Activated CD8-positive, alpha-beta memory T cell treated with anti-CD3 and anti-CD28 coated beads, Interleukin-2, amount 10 ng/mL, durations not matched to agents 7 days and 5 days (primary cell): ENCODE results near the gene NASP. TPM values are rescaled to one million over a fixed set of nuclear protein-coding genes. Genes with fewer than 3 reads are reported as not detected.

Experiments used
- ATAC-seq: fragments of 150-1000 bp; cut with Tn5 transposase; one replicate; pipeline ENCODE4 v1.10.0; 2021; ENCODE audit warnings: moderate library complexity
- CTCF ChIA-PET: fragments of 350-600 bp; sonication (Branson Sonifier 250); formaldehyde crosslinking; loops from one replicate; lab custom pipeline; 2021; ENCODE audit warnings: antibody characterized with exemption; lab: Charles Lee
- DNase-seq: peaks from one replicate; pipeline ENCODE4 v3.0.0-alpha.2; 2020
- H3K27ac Mint-ChIP-seq: one replicate; pipeline ENCODE4 v1.8.0; 2021; ENCODE audit warnings: mild to moderate bottlenecking, mixed read lengths
- H3K27me3 Mint-ChIP-seq: one replicate; pipeline ENCODE4 v1.8.0; 2021; ENCODE audit warnings: mixed read lengths
- H3K36me3 Mint-ChIP-seq: one replicate; pipeline ENCODE4 v1.8.0; 2021; ENCODE audit warnings: mild to moderate bottlenecking, mixed read lengths
- H3K4me1 Mint-ChIP-seq: one replicate; pipeline ENCODE4 v1.8.0; 2021; ENCODE audit warnings: mixed read lengths
- H3K4me3 Mint-ChIP-seq: one replicate; pipeline ENCODE4 v1.8.0; 2021; ENCODE audit warnings: mild to moderate bottlenecking, moderate library complexity, mixed read lengths
- H3K9me3 Mint-ChIP-seq: one replicate; pipeline ENCODE4 v1.8.0; 2022; ENCODE audit warnings: low read depth, mixed read lengths
- total RNA-seq, 2 experiments: library from RNA; stranded (reverse); gene quantifications; one replicate each; pipeline ENCODE4 v1.2.3, GENCODE V29; 2021

NASP gene, protein sequence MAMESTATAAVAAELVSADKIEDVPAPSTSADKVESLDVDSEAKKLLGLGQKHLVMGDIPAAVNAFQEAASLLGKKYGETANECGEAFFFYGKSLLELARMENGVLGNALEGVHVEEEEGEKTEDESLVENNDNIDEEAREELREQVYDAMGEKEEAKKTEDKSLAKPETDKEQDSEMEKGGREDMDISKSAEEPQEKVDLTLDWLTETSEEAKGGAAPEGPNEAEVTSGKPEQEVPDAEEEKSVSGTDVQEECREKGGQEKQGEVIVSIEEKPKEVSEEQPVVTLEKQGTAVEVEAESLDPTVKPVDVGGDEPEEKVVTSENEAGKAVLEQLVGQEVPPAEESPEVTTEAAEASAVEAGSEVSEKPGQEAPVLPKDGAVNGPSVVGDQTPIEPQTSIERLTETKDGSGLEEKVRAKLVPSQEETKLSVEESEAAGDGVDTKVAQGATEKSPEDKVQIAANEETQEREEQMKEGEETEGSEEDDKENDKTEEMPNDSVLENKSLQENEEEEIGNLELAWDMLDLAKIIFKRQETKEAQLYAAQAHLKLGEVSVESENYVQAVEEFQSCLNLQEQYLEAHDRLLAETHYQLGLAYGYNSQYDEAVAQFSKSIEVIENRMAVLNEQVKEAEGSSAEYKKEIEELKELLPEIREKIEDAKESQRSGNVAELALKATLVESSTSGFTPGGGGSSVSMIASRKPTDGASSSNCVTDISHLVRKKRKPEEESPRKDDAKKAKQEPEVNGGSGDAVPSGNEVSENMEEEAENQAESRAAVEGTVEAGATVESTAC
- 100 to 1,000 TPM; 233 to 256 TPM for total RNA-seq

DNA sequence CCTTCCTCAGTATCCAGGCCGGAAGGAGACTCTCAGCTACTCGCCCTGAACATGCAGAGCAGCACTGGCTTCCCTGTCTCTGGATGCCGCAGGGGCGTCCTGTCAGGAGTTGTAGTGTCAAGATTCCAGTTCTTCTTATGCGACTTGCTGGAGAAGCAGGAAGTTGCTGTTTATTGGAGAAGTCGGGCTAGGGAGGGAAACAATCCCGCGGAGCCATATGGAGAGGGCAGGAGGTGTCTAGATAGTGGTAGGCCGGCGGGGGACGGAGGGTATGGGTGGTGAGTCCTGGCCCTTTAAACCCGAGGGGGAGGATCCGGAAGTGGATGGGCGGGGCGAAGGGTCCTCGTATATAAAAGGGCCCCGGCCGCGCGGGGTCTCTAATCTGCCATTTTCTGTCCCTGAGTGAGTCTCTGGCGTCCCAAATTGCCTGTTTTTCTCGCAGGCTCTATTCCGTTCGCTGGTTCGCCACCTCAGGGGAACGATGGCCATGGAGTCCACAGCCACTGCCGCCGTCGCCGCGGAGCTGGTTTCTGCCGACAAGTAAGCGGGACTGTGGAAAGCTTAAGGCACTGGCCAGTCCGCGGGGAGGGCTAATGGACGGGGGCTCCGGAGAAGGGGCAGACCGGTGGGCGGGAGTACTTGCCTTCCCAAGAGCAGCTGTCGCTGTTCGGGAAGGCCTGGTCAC lies at the start of gene NASP:
Gene NASP (plus strand): TSS at position 376 of the 685 bp plus-strand sequence. CDS start 106 bp downstream, at position 482.
- Mint-ChIP-seq H3K36me3 (peaks cover 7% of the 10 kb centered on the region), H3K27ac (peak within 1 kb of the TSS; percentile 100), H3K4me1 (peaks cover 29% of the 10 kb centered on the region), H3K9me3 (no peaks in the 10 kb centered on the region), H3K4me3 (peak within 1 kb of the TSS; percentile 87), H3K27me3 (no peaks in the 10 kb centered on the region)
- DNase-seq (peak; percentile 93), ATAC-seq (peak; percentile 63)
- CTCF ChIA-PET = interaction anchor here (1.2 to 8.3 kb wide), 8 partner anchors 14 to 747 kb away, joined by 3 to 48 read pairs (median 7); partner anchors contain the start of genes AKR1A1 and PRDX1

DNA sequence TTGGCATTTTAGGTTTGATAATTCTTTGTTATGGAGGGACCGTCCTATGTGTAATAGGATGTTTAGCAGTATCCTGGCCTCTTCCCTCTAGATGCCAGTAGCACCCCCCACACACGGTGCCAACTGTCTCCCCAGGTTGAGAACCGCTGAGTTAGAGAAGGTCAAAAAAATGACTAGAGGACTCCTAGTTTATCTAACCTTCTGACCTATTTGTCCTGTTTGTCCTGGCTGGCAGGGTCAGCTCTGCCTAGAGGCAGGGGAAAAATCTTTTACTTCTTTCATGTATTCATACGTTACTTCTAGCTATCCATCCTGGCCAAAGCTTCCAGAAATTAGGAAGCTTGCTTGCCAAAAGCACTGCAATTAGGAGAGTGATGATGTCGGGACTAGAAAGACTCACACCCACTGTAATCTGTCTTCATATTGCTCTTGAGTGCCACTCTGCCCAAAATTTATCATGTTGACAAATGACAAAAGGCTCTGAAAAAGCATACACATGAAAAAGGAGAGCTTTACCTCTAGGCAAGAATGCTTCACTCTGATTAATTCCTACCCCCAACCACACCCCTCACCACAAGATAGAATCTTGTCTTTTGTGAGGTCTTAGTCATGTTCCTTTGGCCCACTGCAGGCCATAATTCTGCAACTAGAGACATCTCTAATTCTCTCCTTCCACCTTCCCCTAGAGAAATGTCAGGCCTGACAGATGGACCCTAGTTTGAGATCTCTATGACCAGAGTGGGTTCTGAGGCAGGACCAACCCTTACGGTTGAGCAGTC lies 47.7 kb upstream of the NASP start:
- DNase-seq (no peak), ATAC-seq (peak; percentile 77)
- H3K36me3 Mint-ChIP-seq = no peaks in the 10 kb centered on the region
- no peak overlapping the region for H3K4me3 Mint-ChIP-seq
- H3K27me3 Mint-ChIP-seq = peaks cover 31% of the 10 kb centered on the region
- H3K9me3 Mint-ChIP-seq = no peaks in the 10 kb centered on the region
- no peak overlapping the region for H3K27ac Mint-ChIP-seq
- CTCF ChIA-PET = interaction anchor here (0.9 to 3.4 kb wide), 5 partner anchors 15 to 43 kb away, joined by 3 to 17 read pairs (median 5); partner anchors contain the start of gene AKR1A1
- peaks cover 18% of the 10 kb centered on the region for H3K4me1 Mint-ChIP-seq

DNA sequence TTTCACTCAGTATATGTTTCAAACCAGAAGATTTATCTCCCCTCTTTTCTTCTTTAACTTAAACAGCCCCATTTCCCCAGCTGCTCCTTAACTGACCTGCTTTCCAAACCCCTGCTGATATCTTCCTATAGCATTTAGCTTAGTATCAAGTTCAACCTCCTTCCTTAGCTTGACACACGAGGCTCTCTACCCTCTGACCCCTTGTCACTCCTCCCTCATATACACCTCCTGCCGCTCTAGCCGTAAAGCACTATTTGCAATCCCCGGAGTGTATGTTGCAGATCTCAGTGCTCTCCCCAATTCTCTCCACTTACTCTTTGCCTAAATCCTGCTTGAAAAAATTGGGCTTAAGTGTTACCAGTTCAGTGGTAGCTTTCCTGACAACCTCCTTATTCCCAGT lies 47.0 kb upstream of the NASP start:
- H3K27ac Mint-ChIP-seq = no peak overlapping the region
- H3K36me3 Mint-ChIP-seq = no peaks in the 10 kb centered on the region
- DNase-seq (no peak), ATAC-seq (no peak)
- peaks cover 16% of the 10 kb centered on the region for H3K4me1 Mint-ChIP-seq
- H3K27me3 Mint-ChIP-seq = peaks cover 30% of the 10 kb centered on the region
- no peak overlapping the region for H3K4me3 Mint-ChIP-seq
- no peaks in the 10 kb centered on the region for H3K9me3 Mint-ChIP-seq
- CTCF ChIA-PET = interaction anchor here (0.9 to 3.4 kb wide), 4 partner anchors 14 to 33 kb away, joined by 3 to 17 read pairs (median 8); partner anchors contain the start of gene AKR1A1

DNA sequence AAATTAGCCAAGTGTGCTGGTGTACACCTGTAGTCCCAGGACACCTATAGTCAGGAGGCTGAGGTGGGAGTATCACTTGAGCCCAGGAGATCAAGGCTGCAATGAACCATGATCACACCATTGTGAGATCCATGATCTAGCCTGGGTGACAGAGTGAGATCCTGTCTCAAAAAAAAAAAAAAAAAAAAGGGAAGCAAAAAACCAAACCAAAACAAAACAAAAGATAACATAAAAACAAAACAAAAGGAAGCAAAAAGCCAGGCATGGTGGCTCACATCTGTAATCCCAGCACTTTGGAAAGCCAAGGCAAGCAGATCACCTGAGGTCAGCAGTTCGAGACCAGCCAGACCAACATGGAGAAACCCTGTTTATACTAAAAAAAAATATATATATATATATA lies 42.6 kb upstream of the NASP start:
- DNase-seq (no peak), ATAC-seq (no peak)
- H3K9me3 Mint-ChIP-seq = no peaks in the 10 kb centered on the region
- H3K4me1 Mint-ChIP-seq = peaks cover 41% of the 10 kb centered on the region
- no peak overlapping the region for H3K4me3 Mint-ChIP-seq
- no peak overlapping the region for H3K27ac Mint-ChIP-seq
- CTCF ChIA-PET = interaction anchor here (1.3 to 6.0 kb wide), 2 partner anchors 13 to 29 kb away, joined by 3 to 27 read pairs; no protein-coding TSS in a partner anchor
- no peaks in the 10 kb centered on the region for H3K36me3 Mint-ChIP-seq
- H3K27me3 Mint-ChIP-seq = peaks cover 44% of the 10 kb centered on the region

DNA sequence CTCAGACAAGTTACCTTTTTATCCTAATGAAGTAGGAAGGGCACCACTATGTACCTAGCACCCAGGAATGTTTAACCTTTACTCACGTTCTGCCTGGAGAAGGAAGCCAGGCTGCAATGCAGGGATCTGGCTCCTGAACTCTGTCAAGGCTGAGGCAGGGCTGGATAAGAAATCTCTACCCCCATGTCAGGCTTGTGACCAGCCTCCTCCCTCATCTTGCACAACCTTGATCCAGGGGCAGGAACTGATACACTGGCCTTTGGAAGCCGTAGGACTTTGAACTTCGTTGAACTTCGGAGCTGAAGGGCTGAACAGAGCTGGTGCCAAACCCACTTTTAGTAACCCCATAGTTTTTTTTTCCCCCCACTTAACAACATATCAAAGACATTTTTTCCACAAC lies 41.2 kb upstream of the NASP start:
- CTCF ChIA-PET = interaction anchor here (1.1 to 6.0 kb wide), 3 partner anchors 14 to 27 kb away, joined by 3 to 27 read pairs (median 17); partner anchors contain the start of gene PRDX1
- Mint-ChIP-seq H3K4me1 (peaks cover 29% of the 10 kb centered on the region), H3K9me3 (no peaks in the 10 kb centered on the region), H3K4me3 (no peak overlapping the region), H3K27me3 (peaks cover 41% of the 10 kb centered on the region), H3K27ac (no peak overlapping the region), H3K36me3 (no peaks in the 10 kb centered on the region)
- no peak for DNase-seq
- no peak for ATAC-seq

DNA sequence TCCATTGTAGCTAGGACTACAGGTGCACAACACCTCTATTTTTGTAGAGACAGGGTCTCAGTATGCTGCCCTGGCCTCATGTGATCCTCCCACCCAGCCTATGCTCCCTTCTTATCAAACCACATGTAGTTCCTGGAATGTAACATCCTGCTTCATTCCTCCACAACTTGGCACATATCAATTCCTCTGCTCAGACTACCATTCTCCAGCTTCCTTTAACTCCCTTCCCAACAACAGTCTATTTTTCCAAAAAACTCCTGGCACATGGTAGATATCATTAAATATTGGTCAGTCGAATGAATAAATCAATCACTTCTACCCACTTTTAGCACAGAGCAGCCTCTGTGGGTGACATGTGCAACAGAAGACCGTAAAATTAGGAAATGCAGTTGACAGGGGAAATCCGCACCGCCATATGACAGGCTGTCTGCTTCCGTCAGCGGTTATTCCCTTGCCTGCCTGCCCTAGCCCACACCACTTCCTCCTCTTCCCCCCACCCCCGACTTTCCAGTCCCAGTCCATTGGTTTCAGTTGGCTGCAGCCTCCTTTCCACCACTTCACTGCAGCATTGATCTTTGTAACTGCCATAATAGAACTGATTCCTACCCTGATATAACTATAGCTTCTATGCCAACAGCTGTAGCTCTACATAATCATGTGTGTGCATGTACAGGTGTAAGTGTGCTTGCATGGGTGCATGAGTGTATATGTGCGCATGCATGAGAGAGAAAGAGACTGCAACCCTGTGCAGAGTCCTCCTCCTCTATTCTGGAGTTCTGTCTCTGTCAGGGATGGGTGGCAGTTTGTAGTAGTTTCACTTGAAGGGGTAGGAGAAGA lies 40.0 kb upstream of the NASP start:
- H3K36me3 Mint-ChIP-seq = no peaks in the 10 kb centered on the region
- peaks cover 29% of the 10 kb centered on the region for H3K4me1 Mint-ChIP-seq
- H3K27me3 Mint-ChIP-seq = peaks cover 37% of the 10 kb centered on the region
- CTCF ChIA-PET = interaction anchor here (0.7 to 6.0 kb wide), 7 partner anchors 21 to 531 kb away, joined by 3 to 27 read pairs (median 3); partner anchors contain the start of genes MMACHC, PRDX1 and UROD
- DNase-seq (peak; percentile 83), ATAC-seq (peak; percentile 86)
- peak overlapping the region; percentile 3 for H3K27ac Mint-ChIP-seq
- H3K9me3 Mint-ChIP-seq = no peaks in the 10 kb centered on the region
- peak overlapping the region; percentile 11 for H3K4me3 Mint-ChIP-seq

DNA sequence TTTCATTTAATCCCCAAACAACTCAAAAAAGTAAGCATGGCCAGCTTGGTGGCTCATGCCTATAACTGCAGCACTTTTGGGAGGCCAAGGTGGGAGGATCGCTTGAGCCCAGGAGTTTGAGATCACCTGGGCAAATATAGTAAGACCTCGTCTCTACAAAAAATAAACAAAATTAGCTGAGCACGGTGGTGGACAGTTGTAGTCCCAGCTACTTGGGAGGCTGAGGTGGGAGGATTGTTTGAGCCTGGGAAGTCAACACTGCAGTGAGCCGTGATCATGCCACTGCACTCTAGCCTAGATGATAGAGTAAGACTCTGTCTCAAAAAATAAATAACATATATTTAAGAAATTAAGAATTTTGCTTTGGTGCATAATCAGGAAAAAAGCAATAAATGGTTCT lies 39.3 kb upstream of the NASP start:
- H3K4me1 Mint-ChIP-seq = peaks cover 32% of the 10 kb centered on the region
- no peak overlapping the region for H3K27ac Mint-ChIP-seq
- CTCF ChIA-PET = interaction anchor here (0.7 to 6.0 kb wide), 6 partner anchors 22 to 532 kb away, joined by 3 to 27 read pairs (median 8); partner anchors contain the start of genes MMACHC, PRDX1 and UROD
- peaks cover 37% of the 10 kb centered on the region for H3K27me3 Mint-ChIP-seq
- no peak overlapping the region for H3K4me3 Mint-ChIP-seq
- H3K36me3 Mint-ChIP-seq = no peaks in the 10 kb centered on the region
- H3K9me3 Mint-ChIP-seq = no peaks in the 10 kb centered on the region
- no peak for DNase-seq
- ATAC-seq = no peak

DNA sequence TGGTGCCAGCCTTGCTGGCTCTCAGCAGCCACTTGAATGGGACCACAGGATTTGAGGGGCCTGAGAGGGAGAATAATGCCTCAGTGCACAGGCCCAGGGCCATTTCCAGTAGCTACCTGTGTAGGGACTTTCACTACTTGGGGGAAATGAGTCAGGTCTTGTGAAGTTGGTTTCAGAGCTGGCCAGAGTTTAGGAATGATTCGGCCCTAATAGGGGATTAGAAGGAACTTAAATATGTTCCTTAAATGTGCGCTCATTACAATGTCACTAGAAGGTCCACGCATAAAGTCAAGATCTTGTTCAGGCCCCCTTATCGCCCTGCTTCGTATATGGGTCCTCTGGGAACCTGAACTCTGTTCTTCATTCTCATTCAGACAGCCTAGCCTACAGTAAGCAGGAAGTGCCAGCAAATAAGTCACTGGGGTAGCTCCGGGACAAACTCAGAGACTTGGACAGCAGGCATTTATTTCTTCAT lies 38.8 kb upstream of the NASP start:
- peaks cover 37% of the 10 kb centered on the region for H3K27me3 Mint-ChIP-seq
- DNase-seq (peak; percentile 44), ATAC-seq (peak; percentile 33)
- H3K9me3 Mint-ChIP-seq = no peaks in the 10 kb centered on the region
- H3K4me3 Mint-ChIP-seq = no peak overlapping the region
- CTCF ChIA-PET = interaction anchor here (1.3 to 6.0 kb wide), 5 partner anchors 23 to 533 kb away, joined by 3 to 27 read pairs (median 14); partner anchors contain the start of genes MMACHC, PRDX1 and UROD
- no peaks in the 10 kb centered on the region for H3K36me3 Mint-ChIP-seq
- no peak overlapping the region for H3K27ac Mint-ChIP-seq
- H3K4me1 Mint-ChIP-seq = peaks cover 33% of the 10 kb centered on the region

DNA sequence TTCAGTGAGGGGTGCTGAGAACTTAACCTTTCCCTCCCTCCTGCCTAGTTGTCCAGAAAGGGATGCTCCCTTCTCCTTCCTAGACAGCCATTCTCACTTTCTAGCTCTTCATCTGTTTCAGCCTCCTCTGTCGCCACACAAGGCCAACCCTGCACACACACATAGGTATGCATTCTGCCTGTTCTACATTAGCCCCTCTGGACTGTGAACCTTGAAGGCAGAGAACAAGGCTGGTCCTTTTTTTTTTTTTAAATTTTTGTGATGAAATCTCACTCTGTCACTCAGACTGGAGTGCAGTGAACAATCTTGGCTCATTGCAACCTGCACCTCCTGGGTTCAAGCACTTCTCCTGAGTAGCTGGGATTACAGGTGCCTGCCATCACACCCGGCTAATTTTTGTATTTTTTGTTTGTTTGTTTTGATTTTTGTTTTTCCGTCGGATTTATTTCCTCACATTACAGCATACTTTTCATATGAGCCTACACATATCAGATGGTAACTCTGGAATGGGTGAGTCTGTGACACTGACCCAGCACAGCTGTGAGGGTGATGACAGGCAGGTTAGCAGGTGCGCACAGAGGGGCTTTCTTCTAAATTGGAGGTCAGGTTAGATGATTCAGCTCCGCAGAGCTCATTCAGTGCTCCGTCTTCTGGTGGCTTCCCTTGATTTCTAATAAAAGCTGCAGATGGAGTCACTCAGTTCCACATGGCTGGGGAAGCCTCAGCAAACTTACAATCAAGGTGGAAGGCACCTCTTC lies 38.1 kb upstream of the NASP start:
- peaks cover 33% of the 10 kb centered on the region for H3K27me3 Mint-ChIP-seq
- no peaks in the 10 kb centered on the region for H3K36me3 Mint-ChIP-seq
- H3K9me3 Mint-ChIP-seq = no peaks in the 10 kb centered on the region
- no peak overlapping the region for H3K4me3 Mint-ChIP-seq
- DNase-seq (no peak), ATAC-seq (no peak)
- CTCF ChIA-PET = interaction anchor here (3.2 to 6.0 kb wide), 3 partner anchors 23 to 34 kb away, joined by 14 to 27 read pairs (median 17); partner anchors contain the start of gene PRDX1
- H3K27ac Mint-ChIP-seq = no peak overlapping the region
- peaks cover 36% of the 10 kb centered on the region for H3K4me1 Mint-ChIP-seq

DNA sequence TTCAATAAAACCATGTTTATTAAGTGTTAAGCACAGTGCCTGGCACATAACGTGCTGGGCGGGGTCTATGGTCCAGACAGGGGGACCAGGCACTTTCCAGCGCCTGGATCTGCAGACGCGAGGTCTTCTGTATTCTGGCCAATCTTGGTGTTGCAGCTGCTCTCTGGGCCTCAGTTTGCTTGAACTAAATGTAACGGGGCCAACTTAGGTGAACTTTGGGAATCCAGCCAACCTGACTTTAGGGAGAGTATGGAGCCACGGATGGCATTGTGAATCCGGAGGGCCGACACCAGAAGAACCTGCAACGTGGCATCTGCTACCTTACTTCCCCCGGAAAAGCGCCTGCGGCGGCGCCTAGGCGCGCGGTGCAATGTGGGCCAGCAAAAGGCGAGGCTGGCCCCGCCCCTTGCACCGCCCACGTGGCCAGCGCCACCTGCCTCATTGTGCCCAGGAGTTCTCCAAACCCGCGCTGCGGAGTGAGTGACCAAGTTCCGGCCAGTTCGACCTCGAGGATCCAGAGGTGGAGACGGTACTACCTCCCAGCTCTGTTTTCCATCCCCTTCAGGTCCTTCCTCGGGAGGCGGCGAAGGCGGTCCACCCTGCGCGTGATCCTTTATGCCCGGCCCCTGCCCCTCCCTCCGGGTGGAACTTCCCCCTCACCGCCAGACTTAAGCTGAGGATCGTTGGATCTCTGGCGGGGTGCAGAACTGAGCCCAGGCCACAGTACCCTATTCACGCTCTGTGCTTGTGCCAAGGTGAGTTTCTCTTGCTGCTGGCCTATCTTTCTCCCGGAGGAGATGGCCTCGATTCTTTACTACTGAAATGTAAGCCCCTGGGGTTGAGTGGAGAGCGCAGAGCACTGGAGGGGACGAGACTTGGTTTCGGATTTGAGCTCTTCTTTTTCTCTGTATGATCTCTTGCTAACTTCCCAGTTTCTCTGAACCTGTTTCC lies 33.2 kb upstream of the NASP start, which contains the start of gene AKR1A1:
Gene AKR1A1 (plus strand): TSS at position 426 of the 951 bp plus-strand sequence. CDS start 10,969 bp downstream, outside the sequence.
- CTCF ChIA-PET = interaction anchor here (0.6 to 3.2 kb wide), 13 partner anchors 14 to 224 kb away, joined by 3 to 15 read pairs (median 3); partner anchors contain the start of genes HPDL, NASP, PRDX1 and TESK2
- H3K4me3 Mint-ChIP-seq = peak within 1 kb of the TSS; percentile 92
- H3K4me1 Mint-ChIP-seq = peaks cover 22% of the 10 kb centered on the region
- no peaks in the 10 kb centered on the region for H3K9me3 Mint-ChIP-seq
- peak within 1 kb of the TSS; percentile 88 for H3K27ac Mint-ChIP-seq
- DNase-seq = peak; percentile 92
- H3K27me3 Mint-ChIP-seq = peaks cover 12% of the 10 kb centered on the region
- peaks cover 9% of the 10 kb centered on the region for H3K36me3 Mint-ChIP-seq
- ATAC-seq = peak; percentile 96
